ENCODE results near the gene STRBP.
"Not testable (repeated sequence)": the region's sequence is repeated elsewhere in the genome, so short reads cannot be mapped to it uniquely, and the experiment has no call there.

STRBP gene

GRCh38 chr9:123282362-123283047 is 14.1 kb upstream of the STRBP start:
- DNase-seq (ENCODE audit: low read depth) = no peak

DNA sequence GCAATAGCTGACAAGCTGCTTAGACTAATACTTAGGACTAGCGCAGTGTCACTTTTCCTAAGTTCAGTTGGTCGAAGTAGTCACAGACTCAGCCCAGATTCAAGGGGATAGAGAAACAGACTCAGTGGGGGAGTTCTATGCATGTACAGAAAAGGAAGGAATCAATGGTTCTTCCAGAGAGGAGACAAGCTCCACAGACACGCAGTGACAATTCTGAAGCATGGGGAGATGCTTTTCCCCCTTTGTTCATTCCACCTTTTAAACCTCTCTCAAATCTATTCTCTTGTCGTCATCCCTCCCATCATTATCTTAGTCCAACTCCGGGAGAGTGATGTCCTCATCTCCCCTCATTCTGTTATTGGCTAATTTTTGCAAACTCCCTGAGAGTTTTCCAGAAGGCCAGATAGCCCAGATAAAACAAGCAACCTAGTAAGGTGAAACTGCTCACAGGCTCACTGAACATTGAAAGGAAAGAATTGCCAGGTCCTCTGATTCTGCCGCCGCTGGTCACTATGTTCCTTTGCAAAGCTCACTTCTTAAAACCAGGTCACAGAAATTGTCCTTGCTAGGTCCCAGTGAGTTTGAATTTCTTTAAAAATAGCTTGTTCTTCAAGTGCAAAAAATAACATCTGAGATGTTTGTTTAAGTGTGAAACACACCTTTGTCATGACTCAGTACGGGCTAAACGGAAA is 13.4 kb upstream of the STRBP start:
- DNase-seq (ENCODE audit: low read depth) = no peak

DNA sequence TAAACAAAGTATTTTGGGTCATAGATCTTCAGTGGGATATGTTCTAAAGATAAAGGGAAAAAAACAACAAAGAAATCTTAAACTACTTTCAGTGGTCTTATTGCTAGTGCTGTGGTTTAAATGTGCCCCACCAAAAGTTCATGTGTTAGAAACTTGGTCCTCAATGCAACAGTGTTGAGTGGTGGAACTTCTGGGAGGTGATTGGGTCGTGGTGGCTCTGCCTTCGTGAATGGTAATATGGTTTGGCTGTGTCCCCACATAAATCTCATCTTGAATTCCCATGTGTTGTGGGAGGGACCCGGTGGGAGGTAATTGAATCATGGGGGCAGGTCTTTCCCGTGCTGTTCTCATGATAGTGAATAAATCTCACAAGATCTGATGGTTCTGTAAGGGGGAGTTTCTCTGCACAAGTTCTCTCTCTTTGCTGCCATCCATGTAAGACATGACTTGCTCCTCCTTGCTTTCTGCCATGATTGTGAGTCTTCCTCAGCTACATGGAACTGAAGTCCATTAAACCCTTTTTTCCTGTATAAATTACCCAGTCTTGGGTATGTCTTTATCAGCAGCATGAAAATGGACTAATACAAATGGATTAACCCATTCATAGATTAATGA is 10.6 kb upstream of the STRBP start:
- DNase-seq (ENCODE audit: low read depth) = not testable (repeated sequence)

DNA sequence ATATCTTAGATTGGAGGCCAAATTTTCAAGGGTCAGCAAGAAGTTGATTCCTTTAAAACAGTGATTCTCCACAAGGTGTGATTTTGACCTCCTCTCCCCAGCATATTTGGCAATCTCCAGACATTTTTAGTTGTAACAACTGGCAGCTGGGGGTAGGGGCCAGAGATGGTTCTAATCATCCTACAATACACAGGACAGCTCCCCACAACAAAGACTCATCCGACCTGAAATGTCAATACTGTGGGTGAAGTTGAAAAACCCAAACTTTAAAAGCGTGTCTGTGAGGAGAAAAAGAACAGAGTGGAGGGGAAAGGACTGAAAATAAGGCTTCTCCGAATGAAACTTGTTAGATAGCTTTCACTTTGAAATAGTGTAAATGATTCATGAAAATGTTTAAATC is 10.0 kb upstream of the STRBP start:
- DNase-seq (ENCODE audit: low read depth) = no peak

- no peak for DNase-seq (ENCODE audit: low read depth)
These were observed 8.2 kb upstream of the STRBP start for GRCh38 chr9:123276551-123276950.

- DNase-seq (ENCODE audit: low read depth) = not testable (repeated sequence)
These were observed 2.7 kb upstream of the STRBP start for GRCh38 chr9:123271133-123271532.

DNA sequence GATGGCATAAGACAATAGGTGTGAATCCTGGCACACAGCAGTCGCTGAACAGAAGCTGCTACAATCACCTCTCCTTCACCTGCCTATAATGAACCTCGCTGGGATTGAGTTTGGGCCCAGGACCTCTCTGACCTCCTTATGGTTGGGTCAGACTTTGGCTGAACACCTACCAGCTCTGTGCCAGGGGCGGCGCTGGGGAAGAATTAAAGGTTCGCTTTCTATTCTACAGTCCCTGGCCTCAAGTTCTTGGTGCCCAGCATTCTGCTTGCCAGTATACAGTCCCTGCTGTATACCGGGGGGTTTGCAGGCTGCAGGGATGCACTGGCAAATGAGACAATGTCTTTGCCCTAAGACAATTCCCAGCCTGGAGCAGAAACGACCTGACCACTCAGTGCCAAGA is 895 bp upstream of the STRBP start:
- DNase-seq (ENCODE audit: low read depth) = no peak

GRCh38 chr9:123268199-123268464 is 254 bp downstream of the STRBP start:
- DNase-seq (ENCODE audit: low read depth) = peak; percentile 10

DNA sequence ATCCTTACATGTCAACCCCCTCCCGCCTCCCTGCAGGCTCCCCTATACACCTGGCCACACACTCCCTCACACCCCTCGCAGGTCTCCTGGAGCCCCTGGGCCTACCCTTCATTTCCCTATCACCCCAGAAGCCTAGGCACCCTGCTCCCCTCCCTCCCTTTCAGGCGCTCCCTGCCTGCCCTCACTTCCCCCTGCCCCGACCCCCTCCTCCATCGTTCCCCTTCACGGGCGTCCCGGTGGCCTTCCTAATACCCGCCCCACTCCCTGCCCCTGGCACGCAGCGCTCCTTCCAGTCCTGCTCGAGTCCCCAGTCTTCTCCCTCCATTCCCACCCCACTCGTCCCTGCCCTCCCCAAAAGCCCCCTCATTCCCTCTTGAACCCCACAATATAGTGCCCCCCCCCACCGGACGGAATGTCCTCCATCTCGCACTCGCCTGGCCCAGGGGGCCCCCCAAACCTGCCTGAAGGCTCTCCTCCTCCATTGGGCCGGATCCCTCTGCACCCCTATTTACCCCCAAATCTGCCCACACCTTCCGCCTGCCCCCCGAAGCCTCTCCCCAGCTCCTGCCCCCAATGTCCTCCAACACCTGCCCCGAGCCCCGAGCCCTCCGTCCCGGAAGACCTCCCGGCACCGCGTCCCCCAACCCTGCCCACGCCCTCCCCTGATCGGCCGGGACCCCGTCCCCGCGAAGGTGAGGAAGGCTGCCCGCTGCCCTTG is 746 bp downstream of the STRBP start:
- no peak for DNase-seq (ENCODE audit: low read depth)

GRCh38 chr9:123266655-123267399 is 1.6 kb downstream of the STRBP start:
- DNase-seq (ENCODE audit: low read depth) = no peak

- no peak for DNase-seq (ENCODE audit: low read depth)
These were observed 2.6 kb downstream of the STRBP start for GRCh38 chr9:123265833-123266232.

- DNase-seq (ENCODE audit: low read depth) = no peak
These were observed 5.2 kb downstream of the STRBP start for GRCh38 chr9:123263227-123263626.

GRCh38 chr9:123262338-123262737 is 6.0 kb downstream of the STRBP start:
- DNase-seq (ENCODE audit: low read depth) = no peak

DNA sequence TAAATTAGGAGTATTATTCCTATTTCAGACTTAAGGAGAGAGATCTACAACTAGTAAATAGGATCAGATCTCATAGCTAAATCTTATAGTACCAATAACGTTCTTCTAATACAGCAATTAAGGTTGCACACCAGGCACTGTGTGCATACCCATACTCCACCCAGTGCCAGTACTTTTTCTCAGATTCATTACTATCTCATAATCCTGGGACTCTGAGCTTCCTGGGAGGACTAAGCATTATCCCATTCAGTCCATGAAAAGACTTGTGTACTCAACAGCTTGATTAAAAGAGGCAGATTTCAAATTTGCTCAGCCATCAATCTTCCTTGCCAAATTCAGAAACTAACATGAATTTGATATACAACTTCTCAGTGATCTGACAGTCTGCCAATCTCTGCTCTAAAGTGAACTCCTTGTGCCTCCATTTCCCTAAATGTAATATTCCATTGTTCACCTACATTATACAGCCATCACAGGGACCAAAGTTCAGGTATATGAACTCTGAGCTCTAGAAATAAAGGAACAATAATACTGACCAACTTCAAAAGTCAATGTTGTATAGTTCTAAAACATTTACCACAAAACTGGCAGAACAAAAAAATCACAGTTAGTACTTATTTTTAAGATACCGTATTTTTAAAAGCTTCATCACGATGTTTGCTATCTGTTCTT is 7.2 kb downstream of the STRBP start:
- no peak for DNase-seq (ENCODE audit: low read depth)

- DNase-seq (ENCODE audit: low read depth) = no peak
These were observed 8.0 kb downstream of the STRBP start for GRCh38 chr9:123260340-123260739.

GRCh38 chr9:123257276-123257675 is 11.1 kb downstream of the STRBP start:
- no peak for DNase-seq (ENCODE audit: low read depth)

- no peak for DNase-seq (ENCODE audit: low read depth)
These were observed 12.7 kb downstream of the STRBP start for GRCh38 chr9:123255718-123256117.

- no peak for DNase-seq (ENCODE audit: low read depth)
These were observed 15.2 kb downstream of the STRBP start for GRCh38 chr9:123253204-123253603.

DNA sequence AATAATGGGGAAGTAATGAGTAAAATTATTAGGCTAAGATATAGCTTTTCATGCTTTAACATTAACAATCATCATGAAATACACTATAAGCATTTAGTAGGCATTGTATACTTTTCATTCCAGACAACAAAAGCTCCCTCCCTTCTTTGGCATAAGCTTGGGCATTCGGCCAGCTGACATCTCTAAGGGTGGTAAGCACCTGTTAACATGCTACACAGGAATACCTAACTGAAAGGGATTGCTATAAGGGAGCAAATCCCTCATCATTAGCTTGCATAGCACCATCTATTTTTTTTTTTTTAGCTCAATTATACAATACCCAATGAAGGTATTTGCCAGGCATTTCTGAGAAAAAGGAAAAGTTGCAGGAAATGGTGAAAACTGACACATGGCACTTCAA is 16.6 kb downstream of the STRBP start:
- no peak for DNase-seq (ENCODE audit: low read depth)

- DNase-seq (ENCODE audit: low read depth) = no peak
These were observed 17.1 kb downstream of the STRBP start for GRCh38 chr9:123251324-123251723.

- DNase-seq (ENCODE audit: low read depth) = no peak
These were observed 17.9 kb downstream of the STRBP start for GRCh38 chr9:123250504-123250903.

GRCh38 chr9:123249162-123249561 is 19.2 kb downstream of the STRBP start:
- not testable (repeated sequence) for DNase-seq (ENCODE audit: low read depth)
